ENCODE measurements around the gene GLB1L3.

Gene GLB1L3

GRCh38 chr11:134346101-134346975 is 70.2 kb downstream of the GLB1L3 start:
- no peak for DNase-seq

- no peak for DNase-seq
Measured at GRCh38 chr11:134346976-134347350, 70.8 kb downstream of the GLB1L3 start.

- DNase-seq = no peak
Measured at GRCh38 chr11:134347441-134347840, 71.3 kb downstream of the GLB1L3 start.

- no peak for DNase-seq
Measured at GRCh38 chr11:134349109-134349801, 73.1 kb downstream of the GLB1L3 start.

- DNase-seq = no peak
Measured at GRCh38 chr11:134349802-134350355, 73.7 kb downstream of the GLB1L3 start.

GRCh38 chr11:134350381-134350780 is 74.2 kb downstream of the GLB1L3 start:
- DNase-seq = no peak

GRCh38 chr11:134352111-134352510 is 75.9 kb downstream of the GLB1L3 start:
- no peak for DNase-seq

- DNase-seq = no peak
Measured at GRCh38 chr11:134355136-134355535, 79.0 kb downstream of the GLB1L3 start.

GRCh38 chr11:134355656-134356055 is 79.5 kb downstream of the GLB1L3 start:
- DNase-seq = no peak

GRCh38 chr11:134356656-134357544 is 80.7 kb downstream of the GLB1L3 start:
- no peak for DNase-seq

- DNase-seq = no peak
Measured at GRCh38 chr11:134357545-134357839, 81.3 kb downstream of the GLB1L3 start.

- DNase-seq = no peak
Measured at GRCh38 chr11:134358165-134358855, 82.1 kb downstream of the GLB1L3 start.

GRCh38 chr11:134358856-134359490 is 82.8 kb downstream of the GLB1L3 start:
- DNase-seq = no peak

- no peak for DNase-seq
Measured at GRCh38 chr11:134359646-134360045, 83.5 kb downstream of the GLB1L3 start.

GRCh38 chr11:134360050-134360835 is 84.1 kb downstream of the GLB1L3 start:
- peak; percentile 66 for DNase-seq

- no peak for DNase-seq
Measured at GRCh38 chr11:134361661-134362060, 85.5 kb downstream of the GLB1L3 start.

GRCh38 chr11:134362192-134362901 is 86.2 kb downstream of the GLB1L3 start:
- DNase-seq = no peak

- DNase-seq = no peak
Measured at GRCh38 chr11:134363161-134363560, 87.0 kb downstream of the GLB1L3 start.

GRCh38 chr11:134363592-134363991 is 87.4 kb downstream of the GLB1L3 start:
- no peak for DNase-seq

- no peak for DNase-seq
Measured at GRCh38 chr11:134364261-134364660, 88.1 kb downstream of the GLB1L3 start.

Measured in KG1 (cell line).